HG03571 (cell line): ENCODE measurements around the gene TMEM178B.
A peak's percentile ranks its signal among the peaks of the same experiment; 100 is the strongest.
"Not testable (repeated sequence)": the region's sequence is repeated elsewhere in the genome, so short reads cannot be mapped to it uniquely, and the experiment has no call there.

Experiments
- ATAC-seq: cut with Tn5 transposase; IDR thresholded peaks from one replicate; pipeline ENCODE4 v1.9.1; 2021; ENCODE audit not compliant: unreplicated experiment

The TMEM178B gene

GRCh38 chr7:141133646-141134045 lies 59.8 kb downstream of the TMEM178B start:
- ATAC-seq: no peak

DNA sequence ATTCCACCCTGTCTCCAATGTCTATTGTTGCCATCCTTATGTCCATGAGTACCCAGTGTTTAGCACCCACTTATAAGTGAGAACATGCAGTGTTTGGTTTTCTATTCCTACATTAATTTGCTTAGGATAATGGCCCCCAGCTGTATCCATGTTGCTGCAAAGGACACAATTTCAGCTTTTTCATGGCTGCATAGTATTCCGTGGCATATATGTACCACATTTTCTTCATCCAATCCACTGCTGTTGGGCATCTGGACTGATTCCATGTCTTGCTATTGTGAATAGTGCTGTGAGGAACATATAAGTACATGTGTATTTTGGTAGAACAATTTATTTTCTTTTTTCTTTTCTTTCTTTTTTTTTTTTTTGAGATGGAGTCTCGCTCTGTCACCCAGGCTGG lies 68.2 kb downstream of the TMEM178B start:
- ATAC-seq: no peak

DNA sequence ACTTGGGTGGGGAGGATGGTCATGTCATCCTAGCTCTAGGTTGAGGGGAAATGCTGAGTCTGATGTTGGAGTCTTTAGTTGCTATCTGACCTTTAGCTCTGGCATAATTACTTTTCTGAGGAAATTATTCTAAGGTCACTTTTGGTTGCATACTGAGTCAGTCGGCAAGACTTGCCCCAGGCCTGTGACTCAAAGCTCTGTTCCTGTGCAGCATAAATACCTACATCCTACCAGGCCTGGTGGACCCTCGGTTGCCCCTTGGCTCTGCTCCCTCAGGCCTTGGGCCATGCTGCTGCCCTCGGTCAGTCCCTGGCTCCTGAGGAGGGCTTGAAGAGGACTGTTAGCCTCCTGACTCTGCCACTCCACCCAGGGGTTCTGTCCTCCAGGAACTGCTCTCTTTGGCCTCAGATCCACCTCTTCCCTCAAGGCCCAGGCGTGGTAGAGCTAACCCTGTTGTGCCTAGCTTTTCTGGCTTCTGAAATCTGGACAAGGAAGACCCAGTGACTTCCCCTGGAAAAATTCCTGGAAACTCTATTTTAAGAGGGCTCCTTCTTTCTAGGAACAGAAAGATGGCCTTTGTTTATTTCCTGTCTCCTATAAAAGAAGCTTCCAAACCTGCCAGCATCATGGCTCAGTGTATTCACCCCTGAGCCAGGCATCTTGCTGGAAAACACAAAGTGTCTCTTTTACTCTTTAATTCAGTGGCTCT lies 71.2 kb downstream of the TMEM178B start:
- no peak for ATAC-seq

- no peak for ATAC-seq
Observed at GRCh38 chr7:141145630-141145982, 71.7 kb downstream of the TMEM178B start.

DNA sequence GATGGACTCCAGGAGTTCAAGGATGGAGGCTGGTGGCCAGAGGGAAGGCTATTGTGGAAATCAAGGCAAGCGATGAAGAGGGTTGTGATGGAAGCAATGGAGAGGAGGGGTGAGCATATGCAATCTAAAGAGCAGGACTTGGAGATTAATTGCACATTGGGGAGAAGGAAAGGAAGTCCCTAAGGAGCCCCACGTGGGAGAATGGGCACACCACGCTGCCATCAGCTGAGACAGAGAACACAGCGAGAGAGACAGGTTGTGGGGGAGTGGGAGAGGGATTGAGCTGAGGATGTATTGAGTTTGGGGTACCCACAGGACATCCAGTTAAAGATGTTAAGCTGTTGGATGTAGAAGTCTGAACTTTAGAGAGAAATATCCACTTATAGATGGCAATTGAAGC lies 73.6 kb downstream of the TMEM178B start:
- ATAC-seq: no peak

DNA sequence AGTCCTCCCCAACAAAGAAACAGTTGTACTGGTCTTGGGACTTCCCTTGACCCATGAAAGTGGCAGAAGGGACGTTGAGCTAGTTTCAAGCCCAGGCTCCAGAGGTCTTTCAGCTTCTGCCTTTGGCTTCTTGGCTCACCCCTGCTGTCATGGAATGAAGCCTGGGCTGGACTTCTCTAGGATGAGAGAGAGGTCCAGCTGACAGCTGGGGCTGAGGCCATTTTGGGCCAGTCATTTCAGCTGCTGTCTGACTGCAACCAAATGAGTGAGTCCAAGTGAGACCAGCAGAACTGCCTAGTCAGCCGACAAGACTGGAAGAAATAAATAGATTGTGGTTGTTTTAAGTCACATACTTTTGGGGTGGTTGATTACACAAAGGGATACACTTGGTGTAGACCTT lies 76.6 kb downstream of the TMEM178B start:
- ATAC-seq: no peak

DNA sequence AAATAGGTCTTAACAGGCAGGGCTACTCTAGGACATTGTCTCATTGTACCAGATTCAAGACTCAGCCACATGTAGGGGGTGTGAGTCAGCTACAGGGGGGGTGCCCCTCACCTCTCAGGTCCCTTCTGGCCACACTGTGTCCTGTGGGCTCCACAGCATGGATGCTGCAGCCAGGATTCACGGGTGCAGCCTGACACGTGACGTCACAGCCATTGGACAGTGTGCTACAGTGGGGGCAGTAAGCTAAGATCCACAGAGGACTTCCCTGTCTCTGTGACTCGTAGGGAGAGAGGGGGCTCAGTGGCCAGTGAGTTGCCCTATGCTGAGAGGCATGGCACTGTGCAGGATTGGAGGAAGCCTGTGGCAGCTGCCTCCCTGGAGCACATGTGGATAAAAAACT lies 77.9 kb downstream of the TMEM178B start:
- ATAC-seq: no peak

DNA sequence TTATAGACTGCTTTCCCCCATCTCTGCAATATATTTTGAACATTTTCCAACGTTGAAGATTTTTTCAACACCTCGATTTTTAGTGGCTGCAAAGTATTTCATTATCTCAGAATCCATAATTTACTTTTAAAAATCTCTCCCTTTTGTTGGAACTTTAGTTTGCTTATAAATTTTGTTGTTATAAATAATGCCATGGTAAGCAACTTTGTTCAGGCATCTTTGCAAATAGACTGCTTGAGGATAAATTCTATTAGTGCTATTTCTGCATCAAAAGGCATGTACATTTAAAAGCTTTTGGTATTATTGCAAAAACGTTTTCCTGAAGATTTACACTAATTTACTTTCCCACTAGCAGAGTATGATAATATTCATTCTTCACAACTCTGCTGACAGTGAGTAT lies 79.4 kb downstream of the TMEM178B start:
- ATAC-seq: no peak

DNA sequence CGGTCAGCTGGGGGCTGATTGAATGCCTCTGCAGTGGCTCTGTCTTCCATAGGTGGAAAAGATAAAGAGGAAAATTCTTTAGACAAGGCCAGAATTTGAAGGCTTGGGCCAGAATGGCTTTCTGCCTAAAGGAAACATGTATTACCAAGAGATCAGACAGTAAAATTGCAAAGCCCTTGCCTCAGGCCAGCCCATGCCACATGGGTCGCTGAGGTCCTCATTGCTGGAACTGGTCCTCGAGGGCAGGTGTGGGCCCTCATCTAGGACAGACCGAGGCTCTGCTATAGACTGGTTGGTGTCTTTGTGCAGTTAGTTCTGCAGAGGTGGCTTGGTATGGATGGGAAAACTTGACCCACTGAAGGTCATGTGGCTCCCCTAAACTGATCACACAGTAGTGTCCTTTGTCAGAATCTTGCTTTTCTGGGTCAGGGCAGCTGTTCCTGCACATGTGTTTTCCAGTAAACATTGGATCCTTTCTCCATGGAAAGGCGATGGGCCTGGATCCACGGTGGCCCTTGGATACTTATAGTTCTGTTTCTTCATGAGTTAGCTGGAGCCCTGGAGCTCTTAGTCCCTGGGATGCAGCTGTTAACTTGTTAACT lies 80.4 kb downstream of the TMEM178B start:
- no peak for ATAC-seq

DNA sequence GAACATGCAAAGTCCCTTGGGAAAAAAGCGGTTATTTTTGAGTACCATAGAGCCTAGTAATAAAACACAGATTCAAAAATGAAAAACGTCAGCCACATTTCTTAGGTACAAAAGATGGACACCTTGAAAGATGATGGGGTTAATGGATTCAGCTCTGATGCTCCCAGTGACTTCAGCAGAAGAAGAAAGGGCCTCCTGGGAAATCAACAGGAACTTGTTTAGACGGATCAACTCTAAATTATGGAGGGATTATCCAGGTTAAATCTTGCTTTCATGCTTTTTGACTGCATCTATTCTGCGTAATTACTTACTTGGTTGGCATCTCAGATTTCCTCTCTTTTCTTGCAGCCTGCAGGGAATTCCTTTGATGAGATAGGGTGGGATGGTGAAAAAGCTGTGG lies 82.5 kb downstream of the TMEM178B start:
- ATAC-seq: no peak

- no peak for ATAC-seq
Observed at GRCh38 chr7:141157138-141157765, 83.4 kb downstream of the TMEM178B start.

DNA sequence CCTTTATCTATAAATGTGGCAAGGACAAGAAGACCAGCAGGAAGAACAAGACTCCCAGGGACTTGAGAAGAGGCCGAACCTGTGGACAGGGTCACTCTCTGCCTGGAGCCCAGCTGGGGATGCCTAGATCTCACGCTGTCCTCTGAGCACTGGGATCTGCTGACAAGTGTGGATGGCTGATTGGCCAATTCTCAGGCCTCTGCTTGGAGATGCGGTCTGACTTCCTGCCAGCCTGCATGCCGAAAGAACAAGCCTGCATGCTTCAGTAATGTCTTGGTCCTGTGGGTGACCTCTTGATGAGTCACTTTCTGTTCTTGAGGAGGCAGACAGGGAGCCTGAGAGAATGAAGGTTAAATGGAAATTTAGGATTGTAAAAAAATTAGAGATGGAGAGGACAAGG lies 84.7 kb downstream of the TMEM178B start:
- ATAC-seq: peak; percentile 54

- no peak for ATAC-seq
Observed at GRCh38 chr7:141160246-141160860, 86.5 kb downstream of the TMEM178B start.

GRCh38 chr7:141161550-141162535 lies 88.0 kb downstream of the TMEM178B start:
- ATAC-seq: no peak

DNA sequence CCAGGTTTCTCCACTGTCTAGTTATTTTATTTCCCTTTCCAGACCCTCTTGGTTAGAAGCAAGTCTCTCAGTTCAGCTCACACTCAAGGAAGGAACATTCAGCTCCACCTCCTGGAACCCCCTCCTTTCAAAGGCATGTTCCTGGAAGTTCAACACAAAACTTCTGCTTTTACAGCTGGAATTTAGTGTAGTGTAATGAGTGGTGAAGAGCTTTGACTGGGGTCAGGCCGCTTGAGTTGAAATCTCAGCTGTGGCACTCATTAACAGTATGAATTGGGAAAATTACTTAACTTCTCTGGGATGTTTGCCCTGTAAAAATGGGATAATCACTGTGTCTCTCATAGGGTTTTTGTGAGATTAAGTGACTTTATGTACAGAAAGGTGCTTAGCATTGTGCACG lies 91.7 kb downstream of the TMEM178B start:
- no peak for ATAC-seq

DNA sequence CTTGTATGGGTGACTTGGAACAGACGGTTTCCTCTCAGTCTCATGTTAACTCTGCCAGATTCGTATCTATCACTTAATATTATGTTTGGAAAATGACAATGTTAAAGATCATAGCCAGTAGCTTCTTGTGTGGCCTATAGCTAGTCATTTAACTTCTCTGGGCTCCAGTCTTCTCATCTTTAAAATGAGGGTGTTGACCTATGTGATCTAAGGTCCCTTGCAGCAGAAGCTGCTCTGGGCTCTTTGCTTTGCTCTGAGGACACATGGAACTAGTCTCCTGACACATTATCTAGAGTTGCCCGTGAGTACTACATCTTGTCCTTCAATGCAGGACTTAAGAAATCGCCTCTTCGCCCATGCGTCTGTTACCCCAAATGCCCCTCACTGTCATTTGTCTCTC lies 93.1 kb downstream of the TMEM178B start:
- ATAC-seq: no peak

DNA sequence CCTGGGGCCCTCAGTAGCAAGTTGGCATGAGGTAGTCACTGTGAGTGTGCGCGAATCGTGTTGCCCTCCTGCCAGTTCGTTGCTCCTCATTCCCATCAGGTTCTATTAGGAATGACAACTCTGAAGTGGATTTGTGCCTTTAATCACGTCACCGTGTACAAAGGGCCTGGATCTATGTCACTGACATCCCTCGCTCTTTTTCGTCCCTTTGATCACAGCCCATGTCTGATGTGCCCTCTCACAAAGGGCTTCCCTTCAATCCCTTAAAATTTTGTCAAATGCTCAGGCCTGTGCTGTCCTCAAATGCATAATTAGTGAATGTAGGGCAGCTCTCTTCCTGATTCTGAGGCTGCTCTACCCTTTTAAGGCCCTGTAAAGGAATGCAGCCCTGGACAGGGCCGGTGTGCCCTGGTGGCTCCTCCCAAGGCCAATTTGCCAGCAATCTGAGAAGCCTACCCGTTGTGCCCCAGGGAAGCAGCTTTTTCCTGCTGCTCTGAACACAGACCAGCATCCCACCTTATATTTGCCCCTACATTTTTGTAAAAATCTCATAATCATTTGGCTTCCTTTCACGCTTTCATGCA lies 93.6 kb downstream of the TMEM178B start:
- no peak for ATAC-seq

DNA sequence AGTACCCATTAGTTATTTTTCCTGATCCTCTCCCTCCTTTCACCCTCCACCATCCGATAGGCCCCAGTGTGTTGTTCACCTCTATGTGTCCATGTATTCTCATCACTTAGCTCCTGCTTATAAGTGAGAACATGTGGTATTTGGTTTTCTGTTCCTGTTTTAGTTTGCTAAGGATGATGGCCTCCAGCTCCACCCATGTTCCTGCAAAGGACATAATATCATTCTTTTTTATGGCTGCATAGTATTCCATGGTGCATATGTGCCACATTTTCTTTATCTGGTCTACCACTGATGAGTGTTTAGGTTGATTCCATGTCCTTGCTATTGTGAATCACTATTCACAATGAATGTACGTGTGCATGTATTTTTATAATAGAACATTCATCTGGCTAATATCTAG lies 95.3 kb downstream of the TMEM178B start:
- ATAC-seq: not testable (repeated sequence)

DNA sequence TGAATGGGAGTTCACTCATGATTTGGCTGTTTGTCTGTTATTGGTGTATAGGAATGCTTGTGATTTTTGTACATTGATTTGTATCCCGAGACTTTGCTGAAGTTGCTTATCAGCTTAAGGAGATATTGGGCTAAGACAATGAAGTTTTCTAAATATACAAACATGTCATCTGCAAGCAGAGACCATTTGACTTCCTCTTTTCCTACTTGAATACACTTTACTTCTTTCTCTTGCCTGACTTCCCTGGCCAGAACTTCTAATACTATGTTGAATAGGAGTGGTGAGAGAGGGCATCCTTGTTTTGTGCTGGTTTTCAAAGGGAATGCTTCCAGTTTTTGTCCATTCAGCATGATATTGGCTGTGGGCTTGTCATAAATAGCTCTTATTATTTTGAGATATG lies 101.9 kb downstream of the TMEM178B start:
- ATAC-seq: not testable (repeated sequence)

DNA sequence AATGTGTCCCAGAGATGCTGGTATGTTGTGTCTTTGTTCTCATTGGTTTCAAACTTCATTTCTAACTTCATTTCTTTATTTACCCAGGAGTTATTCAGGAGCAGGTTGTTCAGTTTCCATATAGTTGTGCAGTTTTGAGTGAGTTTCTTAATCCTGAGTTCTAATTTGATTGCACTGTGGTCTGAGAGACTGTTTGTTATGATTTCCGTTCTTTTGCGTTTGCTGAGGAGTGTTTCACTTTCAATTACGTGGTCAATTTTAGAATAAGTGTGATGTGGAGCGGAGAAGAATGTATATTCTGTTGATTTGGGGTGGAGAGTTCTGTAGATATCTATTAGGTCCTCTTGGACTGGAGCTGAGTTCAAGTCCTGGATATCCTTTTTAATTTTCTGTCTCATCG lies 103.3 kb downstream of the TMEM178B start:
- ATAC-seq: not testable (repeated sequence)
